MCF 10A (cell line): Measurements from ENCODE around the gene LRP3. TPM values are rescaled to one million over a fixed set of nuclear protein-coding genes. Genes with fewer than 3 reads are reported as not detected.

Experiments used
- BruUV-seq: library from RNA; stranded (reverse); fragments of 400-500 nt; replicated peaks from 2 replicates; lab custom pipeline; 2021; lab: Mats Ljungman, UMichigan
- CTCF ChIA-PET: fragments of 300-600 bp; sonication (Branson Sonifier 250); formaldehyde crosslinking; extraction: SDS; loops from one replicate; lab custom pipeline; 2021; ENCODE audit warnings: antibody characterized with exemption, inconsistent platforms; lab: Yijun Ruan, JAX
- POLR2A ChIA-PET: fragments of 300-600, 350-650 bp; sonication (Branson Sonifier 250); formaldehyde crosslinking; extraction: SDS; loops from one replicate; lab custom pipeline; 2020; ENCODE audit warnings: antibody characterized with exemption, inconsistent platforms; lab: Yijun Ruan, JAX
- DNase-seq: peaks from one replicate; pipeline ENCODE4 v3.0.0-alpha.2; 2018; ENCODE audit not compliant: unreplicated experiment
- H3K27ac Mint-ChIP-seq: one replicate; pipeline ENCODE4 v1.8.0; 2022; ENCODE audit warnings: mild to moderate bottlenecking, low read depth, mixed read lengths; ENCODE audit not compliant: unreplicated experiment
- H3K27me3 Mint-ChIP-seq: one replicate; pipeline ENCODE4 v1.8.0; 2022; ENCODE audit warnings: mixed read lengths; ENCODE audit not compliant: insufficient read depth, unreplicated experiment
- H3K36me3 Mint-ChIP-seq: one replicate; pipeline ENCODE4 v1.8.0; 2022; ENCODE audit warnings: mild to moderate bottlenecking, moderate library complexity, mixed read lengths; ENCODE audit not compliant: insufficient read depth, unreplicated experiment
- H3K4me1 Mint-ChIP-seq: one replicate; pipeline ENCODE4 v1.8.0; 2022; ENCODE audit warnings: mixed read lengths; ENCODE audit not compliant: insufficient read depth, unreplicated experiment
- H3K4me3 Mint-ChIP-seq: one replicate; pipeline ENCODE4 v1.8.0; 2022; ENCODE audit warnings: mild to moderate bottlenecking, moderate library complexity, mixed read lengths; ENCODE audit not compliant: unreplicated experiment
- H3K9me3 Mint-ChIP-seq: one replicate; pipeline ENCODE4 v1.8.0; 2022; ENCODE audit warnings: mixed read lengths; ENCODE audit not compliant: unreplicated experiment
- CTCF ChIP-seq: fragments of 200-600 bp; IDR thresholded peaks from one replicate; pipeline ENCODE4 v1.8.0; 2022; ENCODE audit warnings: antibody characterized with exemption, mild to moderate bottlenecking; ENCODE audit not compliant: unreplicated experiment
- intact Hi-C: fragments of 100-400 bp; cut with micrococcal nuclease; formaldehyde crosslinking; loops from 2 replicates; pipeline ENCODE4 v1.14.1; 2022
- total RNA-seq: library from RNA; stranded (reverse); gene quantifications from 2 replicates; pipeline ENCODE4 v1.2.3, GENCODE V29; 2022

Gene LRP3
- total RNA-seq, 1 experiment from 2014 or later, result 7.7 TPM

DNA sequence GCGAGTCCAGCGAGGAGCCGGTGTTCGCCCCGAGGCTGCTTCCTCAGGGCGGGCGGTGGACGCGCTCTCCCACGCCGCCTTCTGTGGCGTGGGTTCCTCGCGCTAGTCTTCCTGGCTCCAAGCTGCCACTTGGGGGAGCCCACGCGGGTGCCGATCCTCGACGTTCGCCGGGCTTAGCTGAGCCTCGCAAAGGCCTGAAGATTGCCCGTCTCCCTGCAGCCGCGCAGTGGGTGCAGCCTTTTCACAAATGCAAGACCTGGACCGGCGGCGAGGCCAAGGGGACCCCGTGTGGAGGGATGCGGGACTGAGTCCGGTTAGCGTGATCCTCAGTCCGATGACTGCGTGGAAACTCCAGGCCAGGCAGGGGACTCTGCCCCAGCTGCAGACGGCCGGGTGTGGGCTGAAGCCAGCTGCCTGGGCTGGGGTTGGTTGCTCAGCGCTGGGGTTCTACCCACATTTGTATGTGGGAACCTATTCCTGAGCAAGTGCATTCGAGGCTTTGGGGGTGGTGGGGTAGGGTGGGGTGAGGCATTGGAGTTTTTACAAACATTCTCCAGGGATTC lies 16.6 kb upstream of the LRP3 start:
- DNase-seq, result peak; percentile 62
- TF ChIP-seq CTCF, result peak; percentile 42
- no TSS peak for BruUV-seq
- POLR2A ChIA-PET, result interaction anchor here (0.6 to 3.7 kb wide), 18 partner anchors 13 to 770 kb away, joined by 3 to 18 read pairs (median 5); partner anchors contain the start of genes CEBPG, CEP89, FAAP24 and KCTD15
- intact Hi-C loops, result loop anchor here (2.0 kb wide), 2 partner anchors 33 to 51 kb away; no protein-coding TSS in a partner anchor
- CTCF ChIA-PET, result interaction anchor here (0.7 to 2.6 kb wide), 17 partner anchors 10 to 229 kb away, joined by 3 to 17 read pairs (median 4); no protein-coding TSS in a partner anchor
- no peaks in the 10 kb centered on the region for H3K9me3 Mint-ChIP-seq
- H3K27me3 Mint-ChIP-seq, result no peaks in the 10 kb centered on the region
- H3K4me3 Mint-ChIP-seq, result peak overlapping the region; percentile 93
- peak overlapping the region; percentile 66 for H3K27ac Mint-ChIP-seq
- peaks cover 12% of the 10 kb centered on the region for H3K36me3 Mint-ChIP-seq
- H3K4me1 Mint-ChIP-seq, result peaks cover 3% of the 10 kb centered on the region

DNA sequence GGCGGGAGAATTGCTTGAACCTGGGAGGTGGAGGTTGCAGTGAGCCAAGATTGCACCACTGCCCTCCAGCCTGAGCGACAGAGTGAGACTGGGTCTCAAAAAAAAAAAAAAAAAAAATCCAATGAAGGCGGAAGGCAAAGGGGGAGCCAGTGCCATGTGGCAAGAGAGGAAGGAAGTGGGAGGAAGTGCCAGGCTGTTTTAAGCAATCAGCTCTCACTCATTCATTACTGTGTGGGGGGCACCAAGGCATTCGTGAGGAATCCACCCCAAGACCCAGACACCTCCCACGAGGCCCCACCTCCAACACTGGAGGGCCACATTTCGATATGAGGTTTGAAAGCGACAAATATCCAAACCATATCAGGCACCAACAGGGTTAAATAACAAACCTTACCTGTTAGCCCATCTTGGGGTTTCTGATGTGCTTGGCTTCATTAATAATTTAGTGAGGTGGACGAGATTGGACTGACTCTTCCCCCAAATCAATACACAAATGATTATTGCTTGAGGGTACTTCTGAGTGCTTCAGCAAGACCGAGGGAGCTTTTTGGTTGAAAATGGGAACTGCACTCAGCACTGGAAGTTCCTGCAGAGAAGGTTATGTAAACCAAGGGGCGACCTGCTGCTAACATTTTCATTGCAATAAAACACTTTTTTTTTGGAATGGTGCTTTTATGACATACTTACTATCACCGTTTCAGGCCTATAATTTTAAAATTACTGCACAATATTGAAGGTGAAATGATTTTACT lies 7.5 kb upstream of the LRP3 start:
- intact Hi-C loops, result no loop called here
- Mint-ChIP-seq H3K27ac (no peak overlapping the region), H3K27me3 (peaks cover 14% of the 10 kb centered on the region), H3K9me3 (no peaks in the 10 kb centered on the region), H3K36me3 (peaks cover 4% of the 10 kb centered on the region), H3K4me3 (no peak overlapping the region), H3K4me1 (no peaks in the 10 kb centered on the region)
- no peak for TF ChIP-seq CTCF
- no TSS peak for BruUV-seq
- DNase-seq, result no peak
- POLR2A ChIA-PET, result no interaction called here
- CTCF ChIA-PET, result interaction anchor here (0.5 to 2.8 kb wide), 2 partner anchors 21 to 42 kb away, joined by 3 to 9 read pairs; no protein-coding TSS in a partner anchor

DNA sequence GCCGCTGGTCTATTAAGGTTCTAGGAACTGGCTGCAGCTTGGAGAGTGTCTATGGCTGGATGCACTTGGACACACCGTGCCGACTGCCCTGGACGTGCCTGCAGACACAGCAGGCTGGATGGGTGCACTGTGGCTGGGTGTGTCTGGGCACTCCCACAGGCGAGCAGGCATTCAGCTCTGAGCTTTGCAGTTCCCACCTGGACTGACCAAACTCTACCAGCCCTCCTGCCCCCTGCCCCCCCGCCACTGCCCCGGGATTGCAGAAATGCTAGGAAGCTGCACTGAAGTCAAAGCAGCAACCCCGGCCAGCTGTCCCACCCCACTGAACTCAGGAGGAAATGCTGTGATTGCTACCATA lies 7.0 kb upstream of the LRP3 start:
- intact Hi-C loops, result no loop called here
- no peak for DNase-seq
- CTCF ChIA-PET, result interaction anchor here (2.8 kb wide), 1 partner anchor 43 kb away, joined by 9 read pairs; no protein-coding TSS in a partner anchor

More for the DNA sequence above, 7.0 kb upstream of the LRP3 start:
- H3K4me1 Mint-ChIP-seq, result no peaks in the 10 kb centered on the region
- BruUV-seq, result no TSS peak
- H3K9me3 Mint-ChIP-seq, result no peaks in the 10 kb centered on the region
- POLR2A ChIA-PET, result no interaction called here
- no peak for TF ChIP-seq CTCF
- no peak overlapping the region for H3K27ac Mint-ChIP-seq
- peaks cover 4% of the 10 kb centered on the region for H3K36me3 Mint-ChIP-seq
- H3K27me3 Mint-ChIP-seq, result peaks cover 14% of the 10 kb centered on the region
- no peak overlapping the region for H3K4me3 Mint-ChIP-seq
